HG02938 (cell line): ENCODE data around the gene FGFBP3.

ENCODE experiments used
- ATAC-seq: cut with Tn5 transposase; IDR thresholded peaks from one replicate; pipeline ENCODE4 v1.9.1; 2021; ENCODE audit warnings: mild to moderate bottlenecking, moderate library complexity; ENCODE audit not compliant: unreplicated experiment

FGFBP3 gene

DNA sequence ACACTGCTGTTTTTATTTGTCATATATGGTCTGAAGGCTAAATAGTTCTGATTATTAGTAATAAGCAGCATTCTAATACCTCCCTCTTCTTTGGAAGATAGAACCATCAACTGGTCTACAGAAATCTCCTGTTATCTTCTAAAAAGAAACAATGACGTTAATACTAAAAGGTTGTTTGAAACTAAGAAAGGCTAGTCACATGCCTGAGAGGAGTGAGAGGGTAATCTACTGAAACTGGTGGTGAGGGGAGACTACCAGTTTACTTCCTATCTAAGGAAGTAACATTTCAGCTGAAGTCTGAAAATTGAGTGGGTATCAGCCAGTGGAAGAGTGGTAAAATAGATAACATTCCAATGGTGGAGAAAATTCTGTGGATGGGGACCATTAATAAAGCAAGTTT, 48.4 kb downstream of the FGFBP3 start:
- no peak for ATAC-seq

DNA sequence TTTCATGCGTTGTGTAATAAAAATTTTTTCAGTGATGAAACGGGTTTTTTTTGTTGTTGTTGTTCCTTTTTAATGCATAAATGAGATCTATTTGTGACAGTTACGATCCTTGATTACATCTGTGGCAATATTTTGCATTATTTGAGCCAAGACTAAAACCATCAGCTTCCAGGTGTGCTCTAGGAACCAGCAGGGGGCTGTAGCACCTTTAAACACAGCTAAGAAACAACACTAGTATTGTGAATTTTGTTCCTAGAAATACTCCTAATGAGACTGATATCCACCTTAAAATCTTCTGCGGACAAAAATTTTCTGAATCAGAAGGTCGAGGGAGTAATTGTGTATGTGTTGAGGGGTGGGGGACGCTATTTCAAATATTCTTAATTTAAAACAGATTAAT, 52.6 kb downstream of the FGFBP3 start:
- no peak for ATAC-seq
